ENCODE measurements around the gene NFIX. TPM values are rescaled to one million over a fixed set of nuclear protein-coding genes. Genes with fewer than 3 reads are reported as not detected.

Gene NFIX
- total RNA-seq, 1 donor from 2014 or later, result 5.8 TPM

DNA sequence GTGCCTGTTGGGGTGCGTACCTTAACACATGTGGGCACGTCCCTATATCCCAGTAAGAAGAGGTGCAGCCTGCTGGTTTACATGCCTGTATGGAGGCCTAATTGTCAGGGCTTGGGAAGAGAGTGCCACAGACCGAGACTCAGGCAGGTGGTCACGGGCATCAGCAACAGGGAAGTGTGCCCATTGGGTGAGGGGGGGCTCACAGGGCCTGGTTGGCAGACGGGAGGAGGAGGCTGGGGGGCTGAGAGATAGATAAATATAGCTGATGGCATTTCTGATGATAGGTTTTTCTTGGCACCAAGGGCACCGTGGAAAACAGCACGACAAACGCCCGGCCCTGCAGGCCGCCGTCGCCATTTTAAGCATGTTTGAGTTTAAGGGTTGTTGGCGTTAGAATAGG is 37.6 kb downstream of the NFIX start:
- no peak for FAIRE-seq

DNA sequence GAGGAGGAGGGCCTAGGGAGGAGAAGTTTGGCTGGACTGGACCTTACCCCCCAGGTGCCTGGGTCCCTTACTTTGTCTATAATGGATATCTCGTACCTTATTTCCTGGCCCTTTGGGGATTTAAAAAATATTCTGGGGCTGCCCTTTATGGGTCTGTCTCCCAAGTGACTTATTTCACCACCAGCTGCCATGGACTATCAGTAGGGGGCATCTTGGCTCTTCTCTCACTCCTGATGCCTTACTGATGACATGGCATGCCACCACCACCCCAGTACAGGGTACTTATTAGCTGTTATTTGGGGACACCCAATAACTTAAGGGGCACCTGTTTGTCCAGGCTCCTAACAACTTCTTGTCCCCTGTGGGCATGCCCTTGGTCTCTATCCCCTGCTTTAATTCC is 38.0 kb downstream of the NFIX start:
- DNase-seq (ENCODE audit: low read depth), result no peak
- TF ChIP-seq, protein P1, sequence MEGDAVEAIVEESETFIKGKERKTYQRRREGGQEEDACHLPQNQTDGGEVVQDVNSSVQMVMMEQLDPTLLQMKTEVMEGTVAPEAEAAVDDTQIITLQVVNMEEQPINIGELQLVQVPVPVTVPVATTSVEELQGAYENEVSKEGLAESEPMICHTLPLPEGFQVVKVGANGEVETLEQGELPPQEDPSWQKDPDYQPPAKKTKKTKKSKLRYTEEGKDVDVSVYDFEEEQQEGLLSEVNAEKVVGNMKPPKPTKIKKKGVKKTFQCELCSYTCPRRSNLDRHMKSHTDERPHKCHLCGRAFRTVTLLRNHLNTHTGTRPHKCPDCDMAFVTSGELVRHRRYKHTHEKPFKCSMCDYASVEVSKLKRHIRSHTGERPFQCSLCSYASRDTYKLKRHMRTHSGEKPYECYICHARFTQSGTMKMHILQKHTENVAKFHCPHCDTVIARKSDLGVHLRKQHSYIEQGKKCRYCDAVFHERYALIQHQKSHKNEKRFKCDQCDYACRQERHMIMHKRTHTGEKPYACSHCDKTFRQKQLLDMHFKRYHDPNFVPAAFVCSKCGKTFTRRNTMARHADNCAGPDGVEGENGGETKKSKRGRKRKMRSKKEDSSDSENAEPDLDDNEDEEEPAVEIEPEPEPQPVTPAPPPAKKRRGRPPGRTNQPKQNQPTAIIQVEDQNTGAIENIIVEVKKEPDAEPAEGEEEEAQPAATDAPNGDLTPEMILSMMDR (IDR thresholded peaks at IDR 0.05; ENCODE audit: insufficient read depth, low read length, severe bottlenecking), result peak; percentile 14
- Histone ChIP-seq H3K36me3 (ENCODE audit: control insufficient read depth, insufficient read depth, low read length) (no peaks in the 10 kb centered on the region), H3K27me3 (ENCODE audit: control insufficient read depth, insufficient read depth, low read length) (no peaks in the 10 kb centered on the region), H3K4me3 (ENCODE audit: low read depth, low read length) (no peak overlapping the region)
- FAIRE-seq, result no peak

More for the DNA sequence above, 37.6 kb downstream of the NFIX start:
- no peak for DNase-seq (ENCODE audit: low read depth)
- TF ChIP-seq, protein P1 (IDR thresholded peaks at IDR 0.05; ENCODE audit: insufficient read depth, low read length, severe bottlenecking), result no peak
- Histone ChIP-seq H3K4me3 (ENCODE audit: low read depth, low read length) (no peak overlapping the region), H3K36me3 (ENCODE audit: control insufficient read depth, insufficient read depth, low read length) (peaks cover under 1% of the 10 kb centered on the region), H3K27me3 (ENCODE audit: control insufficient read depth, insufficient read depth, low read length) (no peaks in the 10 kb centered on the region)

DNA sequence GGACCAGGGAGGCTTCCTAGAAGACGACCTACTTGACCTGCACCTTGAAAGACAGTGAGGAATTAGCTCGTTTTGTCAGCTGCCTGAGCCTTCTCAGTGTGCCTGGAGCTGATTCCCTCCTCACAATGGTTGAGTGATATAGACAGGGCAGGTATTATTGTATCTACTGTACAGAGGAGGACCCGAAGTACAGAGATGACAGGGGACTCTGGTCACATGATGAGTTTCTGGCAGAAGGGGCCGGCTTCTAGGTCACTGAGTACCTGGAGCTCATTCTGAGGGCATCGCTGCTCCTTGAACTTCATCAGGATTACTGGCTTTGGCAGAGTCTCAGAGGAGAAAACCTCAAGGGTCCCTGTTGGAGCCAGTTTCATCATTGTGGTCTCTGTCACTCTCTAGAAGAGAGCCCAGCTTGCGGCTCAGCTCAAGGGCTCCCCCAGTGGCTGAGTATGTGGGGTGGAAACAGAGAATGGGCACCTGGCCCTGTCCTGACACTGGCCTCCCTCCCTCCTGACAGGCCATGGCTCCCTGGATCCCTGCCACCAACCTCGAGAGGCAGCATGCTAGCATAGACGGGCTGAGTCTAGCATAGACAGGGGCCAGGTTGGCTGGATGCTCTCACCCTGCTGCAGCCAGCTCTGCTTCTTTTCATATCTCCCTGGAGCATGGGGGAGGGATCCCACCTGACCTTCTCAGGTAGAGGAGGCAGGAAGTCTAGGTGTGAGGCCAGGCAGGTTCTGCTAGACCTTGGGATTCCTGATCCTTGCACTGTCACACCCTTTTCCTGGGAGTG is 38.7 kb downstream of the NFIX start:
- Histone ChIP-seq H3K36me3 (ENCODE audit: control insufficient read depth, insufficient read depth, low read length) (no peaks in the 10 kb centered on the region), H3K4me3 (ENCODE audit: low read depth, low read length) (no peak overlapping the region), H3K27me3 (ENCODE audit: control insufficient read depth, insufficient read depth, low read length) (no peaks in the 10 kb centered on the region)
- DNase-seq (ENCODE audit: low read depth) (peak; percentile 70), FAIRE-seq (no peak)
- TF ChIP-seq, protein P1 (IDR thresholded peaks at IDR 0.05; ENCODE audit: insufficient read depth, low read length, severe bottlenecking), result peak; percentile 90

DNA sequence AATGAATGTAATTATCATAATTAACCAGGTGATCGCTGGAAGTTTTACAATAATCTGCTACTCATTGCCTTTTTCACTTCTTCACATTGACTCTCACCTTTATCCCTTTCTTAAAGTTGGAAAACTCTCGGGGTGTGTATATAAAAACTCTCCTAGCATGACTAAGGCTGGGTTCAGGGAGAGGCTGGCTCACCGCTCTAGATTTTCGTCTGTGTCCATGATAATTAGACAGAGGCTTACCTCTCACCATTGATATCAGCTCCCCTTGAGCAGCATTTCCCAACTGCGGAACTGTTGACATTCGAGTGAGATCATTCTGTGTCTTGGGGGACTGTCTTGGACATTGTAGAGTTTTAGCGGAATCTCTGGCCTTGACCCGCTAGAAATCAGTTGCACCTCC is 39.4 kb downstream of the NFIX start:
- TF ChIP-seq, protein P1 (IDR thresholded peaks at IDR 0.05; ENCODE audit: insufficient read depth, low read length, severe bottlenecking), result no peak
- FAIRE-seq (no peak), DNase-seq (ENCODE audit: low read depth) (peak; percentile 75)
- H3K36me3 ChIP-seq (ENCODE audit: control insufficient read depth, insufficient read depth, low read length), result no peaks in the 10 kb centered on the region
- H3K4me3 ChIP-seq (ENCODE audit: low read depth, low read length), result no peak overlapping the region
- H3K27me3 ChIP-seq (ENCODE audit: control insufficient read depth, insufficient read depth, low read length), result no peaks in the 10 kb centered on the region

DNA sequence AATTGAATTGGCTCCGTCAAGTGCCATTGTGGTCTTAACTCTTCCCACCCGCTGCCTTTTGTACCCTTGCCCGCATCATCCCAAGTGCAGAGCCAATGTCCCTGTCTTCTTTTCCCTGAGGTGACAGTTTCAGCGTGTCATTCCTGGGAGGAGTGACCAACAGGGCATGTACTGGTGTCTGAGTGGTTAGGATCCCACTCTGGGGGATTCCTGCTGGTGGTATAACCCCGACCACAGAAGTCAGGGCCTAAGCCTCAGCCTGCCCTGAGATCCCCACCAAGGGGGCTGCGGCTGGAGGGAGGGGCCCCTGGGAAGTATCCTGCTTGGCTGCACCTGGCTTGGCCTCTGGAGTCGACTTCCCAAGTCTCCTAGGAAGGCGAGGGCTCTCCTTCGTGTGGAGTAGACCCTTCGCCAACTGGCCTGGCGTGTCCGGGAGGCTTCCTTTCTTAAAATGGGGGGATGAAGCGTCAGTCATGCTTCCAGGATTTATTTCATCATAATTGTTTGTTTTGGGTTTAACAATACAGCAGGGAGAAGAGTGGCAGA is 40.6 kb downstream of the NFIX start:
- Histone ChIP-seq H3K4me3 (ENCODE audit: low read depth, low read length) (no peak overlapping the region), H3K36me3 (ENCODE audit: control insufficient read depth, insufficient read depth, low read length) (no peaks in the 10 kb centered on the region), H3K27me3 (ENCODE audit: control insufficient read depth, insufficient read depth, low read length) (no peaks in the 10 kb centered on the region)
- TF ChIP-seq, protein P1 (IDR thresholded peaks at IDR 0.05; ENCODE audit: insufficient read depth, low read length, severe bottlenecking), result no peak
- DNase-seq (ENCODE audit: low read depth), result no peak
- no peak for FAIRE-seq

Data from bronchial epithelial cell (primary cell).